Glomerular visceral epithelial cell (primary cell): Measurements from ENCODE around the gene TAF4.
"Not testable (repeated sequence)": the region's sequence is repeated elsewhere in the genome, so short reads cannot be mapped to it uniquely, and the experiment has no call there.

Source experiments
- DNase-seq: peaks from one replicate; pipeline ENCODE4 v3.0.0-alpha.2; 2016; ENCODE audit errors: extremely low spot score

The TAF4 gene

GRCh38 chr20:61948586-61949362 lies 116.9 kb downstream of the TAF4 start:
- no peak for DNase-seq

DNA sequence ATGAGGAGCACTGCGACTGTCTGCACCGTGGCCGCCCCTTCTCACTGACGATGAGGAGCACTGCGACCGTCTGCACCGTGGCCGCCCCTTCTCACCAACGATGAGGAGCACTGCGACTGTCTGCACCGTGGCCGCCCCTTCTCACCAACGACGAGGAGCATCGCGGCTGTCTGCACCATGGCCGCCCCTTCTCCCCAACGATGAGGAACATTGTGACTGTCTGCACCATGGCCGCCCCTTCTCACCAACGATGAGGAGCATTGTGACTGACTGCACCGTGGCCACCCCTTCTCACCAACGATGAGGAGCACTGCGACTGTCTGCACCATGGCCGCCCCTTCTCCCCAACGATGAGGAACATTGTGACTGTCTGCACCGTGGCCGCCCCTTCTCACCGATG lies 117.6 kb downstream of the TAF4 start:
- DNase-seq = not testable (repeated sequence)

GRCh38 chr20:61945495-61945894 lies 120.2 kb downstream of the TAF4 start:
- not testable (repeated sequence) for DNase-seq

- DNase-seq = not testable (repeated sequence)
Measured at GRCh38 chr20:61944967-61945366, 120.7 kb downstream of the TAF4 start.

DNA sequence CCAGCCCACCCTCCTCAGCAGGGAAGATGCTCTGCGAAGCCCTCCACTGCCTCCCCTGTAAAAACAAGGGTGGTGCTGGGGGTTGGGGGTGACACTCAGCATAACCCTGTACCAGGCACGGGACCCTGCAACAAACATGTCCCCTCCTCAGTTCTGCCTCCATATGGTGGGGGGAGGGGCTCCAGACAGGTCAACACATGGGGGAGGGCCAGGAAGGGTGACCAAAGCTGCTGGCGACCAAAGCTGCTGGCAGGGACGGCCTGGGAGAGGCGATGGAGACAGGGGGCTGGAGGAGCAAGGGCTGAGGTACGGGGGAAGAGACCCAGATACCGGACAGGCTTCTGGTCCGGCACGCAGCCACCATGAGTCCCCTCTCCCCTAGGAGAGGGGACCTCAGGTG lies 123.2 kb downstream of the TAF4 start:
- no peak for DNase-seq

DNA sequence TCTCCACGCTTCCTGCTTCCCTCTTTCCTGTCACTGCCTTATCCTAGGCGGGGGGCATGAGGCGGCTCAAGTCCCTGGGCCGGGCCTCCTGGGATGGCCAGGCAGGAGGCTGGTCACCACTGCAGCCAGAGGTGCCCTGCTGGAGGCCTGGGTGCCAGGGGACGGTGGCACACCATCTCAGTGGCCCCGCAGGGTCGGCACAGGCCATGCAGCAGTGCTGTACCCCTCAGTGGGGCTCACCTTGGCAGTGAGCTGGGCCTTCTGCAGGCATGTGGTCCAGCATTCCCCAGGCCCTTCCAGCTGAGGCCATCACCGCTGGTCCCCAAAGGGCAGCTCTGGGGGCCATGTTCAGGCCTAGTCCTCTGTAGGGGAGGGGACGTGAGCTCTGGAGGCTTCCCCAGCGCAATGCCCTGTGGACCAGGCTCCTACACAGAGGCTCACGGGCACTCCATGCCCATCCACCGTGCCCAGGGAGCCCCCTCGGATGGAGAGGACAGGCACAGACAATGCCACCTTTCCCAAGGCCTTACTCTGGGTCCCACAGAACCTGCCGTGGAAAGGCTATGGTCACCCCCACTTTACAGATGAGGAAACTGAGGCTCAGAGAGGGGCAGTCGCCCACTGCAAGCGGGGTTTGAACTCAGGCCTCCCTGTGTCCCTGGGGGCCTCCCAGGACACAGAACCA lies 123.8 kb downstream of the TAF4 start:
- DNase-seq = no peak

DNA sequence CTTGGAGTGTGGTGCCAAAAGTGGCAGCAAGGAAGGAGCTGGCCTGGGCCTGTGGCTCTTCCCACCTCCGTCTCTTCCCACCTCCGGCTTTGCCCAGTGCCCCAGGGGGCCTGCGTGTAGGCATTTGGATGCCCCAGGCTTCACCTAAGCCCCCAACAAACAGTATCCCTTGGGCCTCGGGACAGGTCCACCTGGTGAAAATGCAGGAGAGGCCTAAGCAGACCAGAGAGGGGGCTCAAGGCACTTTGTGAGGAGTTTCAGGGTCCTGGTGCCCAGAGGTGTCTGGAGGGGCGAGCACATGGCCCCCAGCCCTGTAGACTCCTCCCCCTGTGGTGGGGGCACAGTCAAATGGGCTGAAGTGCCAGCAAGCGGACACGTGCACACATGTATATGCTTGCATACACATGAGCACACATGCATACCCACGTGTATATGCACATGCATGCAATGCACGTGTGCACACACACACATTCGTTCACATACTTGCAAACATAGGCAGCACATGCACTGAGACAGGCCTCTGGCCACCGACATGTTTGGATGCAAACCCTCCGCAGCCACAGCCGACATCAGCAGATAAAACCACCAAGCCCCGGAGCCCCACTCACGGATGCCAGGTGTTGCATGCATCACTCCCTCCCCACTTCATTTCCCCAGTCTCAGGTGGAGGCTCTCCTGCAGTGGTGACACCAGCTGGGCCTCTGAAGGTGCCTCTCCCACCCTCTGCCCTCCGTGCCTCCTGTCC lies 124.5 kb downstream of the TAF4 start:
- DNase-seq = no peak

DNA sequence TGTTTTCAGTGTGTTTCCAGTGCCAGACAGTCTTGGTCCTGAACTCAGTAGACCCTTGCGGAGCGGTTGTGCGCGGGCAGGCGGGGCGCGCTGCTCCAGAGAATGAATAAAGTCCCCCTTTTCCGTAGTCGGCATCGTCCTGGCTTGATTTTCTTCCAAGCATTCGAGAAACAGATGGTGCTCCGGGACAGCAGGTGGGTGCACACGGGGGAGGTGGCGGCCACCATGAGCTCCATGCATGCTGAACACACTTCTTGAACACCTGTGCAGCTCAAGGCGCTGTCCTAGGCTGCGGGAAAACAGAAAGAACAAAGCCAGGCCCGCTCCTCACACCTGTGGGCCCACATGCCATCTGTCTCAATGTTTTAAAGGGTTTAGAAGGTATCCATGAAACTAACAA lies 125.2 kb downstream of the TAF4 start:
- no peak for DNase-seq

- DNase-seq = no peak
Measured at GRCh38 chr20:61939691-61940360, 125.9 kb downstream of the TAF4 start.

- no peak for DNase-seq
Measured at GRCh38 chr20:61938839-61939690, 126.6 kb downstream of the TAF4 start.

- DNase-seq = no peak
Measured at GRCh38 chr20:61937963-61938838, 127.5 kb downstream of the TAF4 start.

DNA sequence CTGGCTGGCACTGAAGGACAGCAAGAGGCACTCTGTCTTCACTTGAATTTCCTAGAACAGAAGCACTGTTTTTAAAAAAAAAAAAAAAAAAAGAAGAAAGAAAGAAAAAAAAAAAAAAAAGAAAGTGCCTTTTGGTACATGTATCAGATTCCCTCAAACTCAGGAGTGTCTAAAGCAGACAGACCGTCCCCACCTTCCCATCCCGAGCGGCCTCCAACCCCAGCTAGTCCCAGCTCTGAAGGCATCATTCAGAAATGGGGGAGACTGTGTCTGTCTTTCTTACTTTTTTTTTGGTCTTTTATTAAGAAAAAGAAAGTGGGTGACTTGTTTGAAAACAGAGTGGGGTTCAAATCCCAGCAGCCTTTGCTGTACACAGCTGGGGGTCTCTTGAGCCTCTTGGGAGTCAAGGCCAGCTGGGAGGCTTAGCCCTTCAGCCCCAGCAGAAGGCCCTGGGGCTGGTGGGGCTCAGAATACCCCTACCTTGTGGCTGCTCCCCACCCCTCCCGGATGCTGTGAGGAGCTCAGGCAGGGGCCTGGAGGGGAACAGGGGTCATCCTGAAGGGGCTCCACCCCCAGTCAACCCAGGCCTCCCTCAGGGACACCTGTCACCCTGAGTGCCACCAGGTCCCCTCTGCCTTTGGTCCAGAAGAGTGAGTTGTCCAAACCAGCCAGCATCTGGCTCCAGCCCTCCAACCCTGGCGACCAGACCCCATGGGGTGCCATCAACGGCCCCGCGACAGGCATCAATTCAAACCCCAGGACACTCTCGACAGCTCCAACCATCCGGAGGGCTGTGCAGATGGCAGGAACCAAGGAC lies 128.3 kb downstream of the TAF4 start:
- no peak for DNase-seq

- DNase-seq = no peak
Measured at GRCh38 chr20:61936701-61937131, 129.0 kb downstream of the TAF4 start.

GRCh38 chr20:61935926-61936700 lies 129.6 kb downstream of the TAF4 start:
- DNase-seq = no peak

GRCh38 chr20:61934716-61935530 lies 130.8 kb downstream of the TAF4 start:
- no peak for DNase-seq

GRCh38 chr20:61933951-61934715 lies 131.5 kb downstream of the TAF4 start:
- DNase-seq = no peak

DNA sequence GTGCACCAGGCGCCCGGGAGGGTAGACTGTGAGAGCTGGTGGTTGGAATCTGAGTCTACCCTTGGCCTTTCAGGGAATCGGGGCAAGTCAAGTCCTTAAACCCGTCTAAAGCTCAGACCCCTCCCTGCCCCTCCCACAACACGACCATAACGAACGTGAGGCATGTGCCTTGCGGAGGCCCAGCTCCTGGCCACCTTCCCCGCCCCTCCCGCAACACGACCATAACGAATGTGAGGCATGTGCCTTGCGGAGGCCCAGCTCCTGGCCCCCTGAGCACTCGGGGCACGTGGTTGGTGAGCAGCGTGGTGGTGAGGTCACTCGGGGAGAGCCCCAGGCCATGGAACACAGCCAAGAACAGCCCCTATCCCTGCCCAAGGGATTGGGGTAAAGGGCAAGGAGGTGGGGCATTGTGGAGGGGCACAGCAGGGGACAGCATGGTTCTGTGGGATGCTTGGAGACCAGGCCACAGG lies 132.2 kb downstream of the TAF4 start:
- no peak for DNase-seq
